GM18868 (cell line): ENCODE measurements around the gene SCN8A.
"Not testable (repeated sequence)": the region's sequence is repeated elsewhere in the genome, so short reads cannot be mapped to it uniquely, and the experiment has no call there.

Experiments
- ATAC-seq: cut with Tn5 transposase; IDR thresholded peaks from one replicate; pipeline ENCODE4 v1.9.1; 2021; ENCODE audit warnings: mild to moderate bottlenecking, moderate library complexity; ENCODE audit not compliant: unreplicated experiment

SCN8A gene

GRCh38 chr12:51591016-51591901 is at the start of gene SCN8A:
SCN8A (plus strand) TSS chr12:51591233; CDS start chr12:51662818, 71,585 bp downstream.
- peak; percentile 43 for ATAC-seq

GRCh38 chr12:51546097-51546496 is 44.9 kb upstream of the SCN8A start:
- ATAC-seq: no peak

- ATAC-seq: no peak
Measured at GRCh38 chr12:51547606-51548005, 43.4 kb upstream of the SCN8A start.

- no peak for ATAC-seq
Measured at GRCh38 chr12:51548241-51548640, 42.8 kb upstream of the SCN8A start.

- ATAC-seq: no peak
Measured at GRCh38 chr12:51549637-51550036, 41.4 kb upstream of the SCN8A start.

GRCh38 chr12:51568271-51569032 is 22.6 kb upstream of the SCN8A start:
- ATAC-seq: not testable (repeated sequence)

- ATAC-seq: no peak
Measured at GRCh38 chr12:51579321-51579850, 11.6 kb upstream of the SCN8A start.

- ATAC-seq: no peak
Measured at GRCh38 chr12:51589060-51589459, 2.0 kb upstream of the SCN8A start.

- ATAC-seq: no peak
Measured at GRCh38 chr12:51589557-51590176, 1.4 kb upstream of the SCN8A start.

- peak; percentile 81 for ATAC-seq
Measured at GRCh38 chr12:51590347-51591015, 552 bp upstream of the SCN8A start.

- no peak for ATAC-seq
Measured at GRCh38 chr12:51592034-51592705, 1.1 kb downstream of the SCN8A start.

GRCh38 chr12:51593021-51593420 is 2.0 kb downstream of the SCN8A start:
- ATAC-seq: no peak

GRCh38 chr12:51593539-51593938 is 2.5 kb downstream of the SCN8A start:
- no peak for ATAC-seq

- no peak for ATAC-seq
Measured at GRCh38 chr12:51598156-51598555, 7.1 kb downstream of the SCN8A start.

GRCh38 chr12:51600721-51601120 is 9.7 kb downstream of the SCN8A start:
- no peak for ATAC-seq

GRCh38 chr12:51601241-51601640 is 10.2 kb downstream of the SCN8A start:
- no peak for ATAC-seq

- ATAC-seq: not testable (repeated sequence)
Measured at GRCh38 chr12:51605896-51606295, 14.9 kb downstream of the SCN8A start.

- ATAC-seq: not testable (repeated sequence)
Measured at GRCh38 chr12:51607197-51607596, 16.2 kb downstream of the SCN8A start.

GRCh38 chr12:51620448-51620847 is 29.4 kb downstream of the SCN8A start:
- no peak for ATAC-seq
